Measurements from ENCODE around the gene RNF5.

The RNF5 gene

DNA sequence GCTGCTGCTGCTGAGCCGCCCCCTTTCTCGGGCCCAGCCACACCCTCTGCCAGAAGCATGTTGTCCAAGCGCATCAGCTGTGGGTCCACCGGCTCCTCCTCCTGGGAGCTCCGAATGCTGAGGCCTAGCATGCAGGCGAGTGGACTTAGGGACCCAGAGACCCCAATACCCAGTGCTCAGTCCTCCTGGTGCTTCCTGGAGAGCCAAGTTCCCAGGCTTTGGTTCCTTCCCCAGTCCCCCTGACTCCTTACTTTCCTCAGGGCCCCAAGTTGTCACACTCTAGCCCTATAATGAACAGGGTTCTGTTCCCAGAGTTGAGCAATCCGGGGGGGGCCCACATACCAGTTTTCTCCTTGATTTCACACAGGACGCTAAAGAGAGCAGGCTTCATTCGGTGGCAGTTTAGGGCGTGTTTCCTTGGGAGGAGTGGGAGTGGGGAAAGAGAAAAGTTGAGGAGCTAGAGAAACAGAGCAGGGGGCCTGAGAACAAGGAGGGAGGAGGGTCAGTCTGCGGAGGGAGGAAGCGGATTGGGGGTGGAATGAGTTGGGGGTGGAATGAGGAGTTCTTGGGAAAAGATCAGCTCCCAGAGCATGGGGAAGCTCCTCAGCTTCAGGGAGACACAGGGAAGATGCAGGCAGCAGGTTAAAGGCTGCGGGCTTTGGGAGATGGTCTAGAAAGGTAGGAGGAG, 10.3 kb downstream of the RNF5 start:
- TF ChIP-seq, protein P1, sequence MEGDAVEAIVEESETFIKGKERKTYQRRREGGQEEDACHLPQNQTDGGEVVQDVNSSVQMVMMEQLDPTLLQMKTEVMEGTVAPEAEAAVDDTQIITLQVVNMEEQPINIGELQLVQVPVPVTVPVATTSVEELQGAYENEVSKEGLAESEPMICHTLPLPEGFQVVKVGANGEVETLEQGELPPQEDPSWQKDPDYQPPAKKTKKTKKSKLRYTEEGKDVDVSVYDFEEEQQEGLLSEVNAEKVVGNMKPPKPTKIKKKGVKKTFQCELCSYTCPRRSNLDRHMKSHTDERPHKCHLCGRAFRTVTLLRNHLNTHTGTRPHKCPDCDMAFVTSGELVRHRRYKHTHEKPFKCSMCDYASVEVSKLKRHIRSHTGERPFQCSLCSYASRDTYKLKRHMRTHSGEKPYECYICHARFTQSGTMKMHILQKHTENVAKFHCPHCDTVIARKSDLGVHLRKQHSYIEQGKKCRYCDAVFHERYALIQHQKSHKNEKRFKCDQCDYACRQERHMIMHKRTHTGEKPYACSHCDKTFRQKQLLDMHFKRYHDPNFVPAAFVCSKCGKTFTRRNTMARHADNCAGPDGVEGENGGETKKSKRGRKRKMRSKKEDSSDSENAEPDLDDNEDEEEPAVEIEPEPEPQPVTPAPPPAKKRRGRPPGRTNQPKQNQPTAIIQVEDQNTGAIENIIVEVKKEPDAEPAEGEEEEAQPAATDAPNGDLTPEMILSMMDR (conservative IDR thresholded peaks at IDR 0.05; ENCODE audit: low read depth, low read length), result no peak

DNA sequence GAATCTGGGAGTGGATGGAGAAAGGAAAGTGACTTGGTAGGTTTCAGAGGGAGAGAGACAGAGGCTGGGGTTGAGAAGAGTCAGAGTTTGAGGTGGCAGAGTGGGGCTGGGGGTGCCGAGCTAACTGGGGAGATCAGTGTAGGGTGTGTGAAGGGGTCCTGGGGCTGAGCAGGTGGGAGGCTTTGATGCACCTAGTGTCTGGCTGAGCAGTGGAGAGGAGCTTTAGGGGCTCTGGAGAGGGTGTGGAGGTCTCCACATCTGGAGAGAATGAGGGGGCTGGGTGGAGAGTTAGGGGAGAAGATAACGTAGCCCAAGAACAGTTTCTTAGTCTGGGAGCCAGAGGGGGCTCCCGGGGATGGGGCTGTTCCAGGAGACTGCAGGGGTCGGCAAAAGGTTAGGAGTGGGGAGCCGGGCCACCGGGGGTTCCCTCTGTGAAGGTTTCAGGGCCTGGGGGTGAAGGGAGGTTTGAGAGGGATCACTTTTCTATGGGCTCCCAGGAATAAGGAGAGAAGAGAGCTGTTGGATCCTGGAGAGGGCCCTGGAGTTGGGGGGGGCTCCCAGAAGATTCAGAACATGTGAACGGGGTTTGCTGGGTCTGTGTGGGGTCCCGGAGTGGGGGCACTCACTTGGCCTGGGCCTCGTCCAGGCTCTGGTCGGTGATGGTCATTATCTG, 11.0 kb downstream of the RNF5 start:
- no peak for DNase-seq (ENCODE audit: low read depth)
- peak overlapping the region; percentile 68 for H3K4me3 ChIP-seq (ENCODE audit: low read length)
- TF ChIP-seq, protein P1 (conservative IDR thresholded peaks at IDR 0.05; ENCODE audit: low read depth, low read length), result no peak

More for the DNA sequence above, 10.3 kb downstream of the RNF5 start:
- H3K4me3 ChIP-seq (ENCODE audit: low read length), result peak overlapping the region; percentile 68
- no peak for DNase-seq (ENCODE audit: low read depth)

DNA sequence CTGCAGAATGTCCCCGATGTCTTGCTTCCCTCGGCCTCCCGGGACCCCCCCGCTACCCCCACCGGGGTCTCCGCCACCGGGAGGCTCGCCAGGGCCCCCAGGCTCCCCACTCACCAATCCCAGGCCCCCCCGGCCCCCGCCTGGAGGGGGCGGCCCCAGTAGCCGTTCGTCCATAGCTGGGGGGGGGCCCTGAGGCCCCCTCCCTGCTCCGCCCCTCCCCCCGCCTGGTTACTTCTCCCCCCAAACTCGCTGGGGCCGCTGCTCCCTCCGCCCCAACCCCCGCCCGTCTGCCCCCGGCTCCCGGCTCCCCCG, 11.5 kb downstream of the RNF5 start:
- DNase-seq (ENCODE audit: low read depth), result no peak
- TF ChIP-seq, protein P1 (conservative IDR thresholded peaks at IDR 0.05; ENCODE audit: low read depth, low read length), result no peak
- H3K4me3 ChIP-seq (ENCODE audit: low read length), result peak overlapping the region; percentile 68

DNA sequence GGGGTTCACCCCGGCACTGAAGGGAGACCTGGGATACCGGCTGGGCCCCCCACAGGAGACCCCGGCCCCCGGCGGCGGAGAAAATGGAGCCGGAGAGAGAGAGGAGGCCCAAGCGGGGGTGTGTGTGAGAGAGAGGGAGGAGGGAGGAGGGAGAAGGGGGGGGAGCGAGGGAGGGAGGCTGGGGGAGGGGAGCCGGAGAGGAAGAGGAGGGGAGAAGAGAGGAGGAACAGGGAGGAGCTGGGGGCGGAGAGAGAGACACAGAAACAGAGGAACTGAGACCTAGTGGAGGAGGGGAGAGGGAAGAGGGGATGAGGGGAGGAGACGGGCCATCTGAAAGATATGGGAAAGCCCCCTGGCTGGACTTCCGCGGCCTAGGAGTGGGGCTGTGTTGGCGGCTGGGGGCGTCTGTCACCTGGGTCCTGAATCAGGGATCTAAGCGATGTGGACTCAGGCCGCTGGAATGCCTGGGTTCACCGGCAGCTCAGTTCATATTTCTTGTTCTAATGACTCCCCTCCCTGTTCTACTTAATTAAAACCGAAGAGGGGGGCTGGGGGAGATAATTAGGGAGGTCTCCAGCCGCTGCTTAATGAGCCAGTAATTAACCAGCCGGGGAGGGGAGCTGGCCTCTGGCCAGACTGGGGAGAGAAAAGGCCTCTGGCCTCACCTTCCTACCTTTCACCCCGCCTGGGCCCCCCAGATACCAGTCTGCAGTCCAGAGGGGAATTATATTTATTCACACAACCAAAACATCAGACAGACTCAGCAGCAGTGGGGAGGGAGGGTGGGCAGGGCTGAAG, 12.0 kb downstream of the RNF5 start, which contains the start of gene PBX2:
Gene PBX2, minus strand, starts transcription at position 149 of the 798 bp plus-strand sequence. CDS start 287 bp downstream, outside the sequence.
- peak; percentile 59 for DNase-seq (ENCODE audit: low read depth)
- TF ChIP-seq, protein P1 (conservative IDR thresholded peaks at IDR 0.05; ENCODE audit: low read depth, low read length), result no peak
- peak within 1 kb of the TSS; percentile 68 for H3K4me3 ChIP-seq (ENCODE audit: low read length)

DNA sequence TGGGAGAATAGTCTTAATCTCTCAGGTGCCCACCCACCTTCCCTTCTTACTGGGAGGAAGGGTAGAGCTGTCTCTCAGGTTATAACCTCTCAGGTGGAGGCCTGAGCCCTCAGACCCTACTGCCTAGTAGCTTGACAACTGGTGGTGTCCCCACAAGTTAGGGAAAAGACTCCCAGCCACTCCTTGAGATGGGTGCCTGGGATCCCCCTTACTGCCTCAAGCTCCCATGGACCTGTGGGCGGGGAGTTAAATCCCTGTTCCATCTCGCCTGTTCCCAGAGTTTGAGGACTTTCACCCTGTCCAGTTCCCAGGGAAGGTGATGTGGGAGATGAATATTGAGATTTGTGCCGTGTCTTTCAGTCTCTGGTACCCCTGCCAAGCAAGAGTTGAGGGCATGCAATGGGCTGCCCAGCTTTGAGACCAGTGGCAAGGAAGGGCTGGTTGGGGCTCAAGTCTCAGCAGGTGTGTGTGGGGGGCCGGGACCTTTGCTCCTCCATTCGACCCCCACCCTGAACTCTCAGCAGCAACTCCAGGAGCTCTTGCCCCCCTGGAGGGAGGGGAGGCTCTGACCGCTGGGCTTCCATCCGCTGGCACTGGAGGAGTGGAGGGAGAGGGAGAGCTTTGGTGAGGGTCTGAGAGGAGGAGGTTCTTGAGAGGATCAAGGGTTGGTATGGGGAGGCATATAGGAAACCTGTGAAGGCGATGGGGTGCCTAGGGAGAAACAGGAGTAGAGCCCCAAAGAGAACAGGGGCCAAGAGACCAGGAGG, 12.9 kb downstream of the RNF5 start:
- DNase-seq (ENCODE audit: low read depth), result no peak
- TF ChIP-seq, protein P1 (conservative IDR thresholded peaks at IDR 0.05; ENCODE audit: low read depth, low read length), result no peak
- peak overlapping the region; percentile 68 for H3K4me3 ChIP-seq (ENCODE audit: low read length)

DNA sequence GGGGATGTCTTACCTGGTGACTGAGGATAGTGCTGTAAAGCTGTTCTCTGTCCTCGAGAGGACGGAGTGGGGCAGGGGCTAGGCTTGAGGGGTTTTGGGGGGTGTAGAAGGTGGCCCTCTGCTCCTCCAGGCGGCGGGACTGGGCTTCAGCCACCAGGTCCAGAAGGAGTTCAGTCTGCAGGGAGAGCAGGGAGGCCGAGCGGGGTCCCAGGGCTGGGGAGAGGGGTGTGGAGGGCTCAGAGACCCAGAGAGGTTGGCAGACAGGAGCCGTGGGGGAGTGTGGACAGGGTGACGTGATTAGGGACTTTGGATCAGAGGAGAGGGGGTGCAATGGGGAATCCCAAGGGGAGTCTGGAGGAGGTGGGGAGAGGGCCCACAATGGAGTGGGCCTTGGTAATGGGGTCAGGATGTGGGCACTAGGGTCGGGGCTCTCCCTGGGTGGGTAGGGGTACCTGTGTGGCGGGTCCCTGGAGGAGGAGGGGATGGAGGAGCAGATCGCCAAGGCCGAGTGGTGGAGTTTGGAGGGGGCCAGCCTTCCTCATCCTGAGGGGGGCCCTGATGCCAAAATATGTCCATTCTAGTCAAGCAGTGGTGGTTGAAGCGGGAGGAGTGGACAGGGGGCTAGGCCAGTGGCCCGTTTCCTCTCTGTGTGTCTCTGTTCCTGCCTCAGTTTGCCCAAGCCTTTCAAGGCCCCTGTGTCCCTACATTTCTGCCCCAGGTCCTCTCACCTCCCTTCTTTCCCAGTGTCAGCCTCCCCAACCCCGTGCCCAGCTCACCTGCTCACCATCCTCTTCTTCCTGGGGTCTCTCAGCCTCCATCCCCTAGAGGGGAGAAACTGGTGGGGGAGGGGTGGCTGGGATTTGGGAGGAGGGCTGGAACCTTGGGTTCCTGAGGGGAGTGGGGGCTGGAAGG, 13.7 kb downstream of the RNF5 start:
- TF ChIP-seq, protein P1 (conservative IDR thresholded peaks at IDR 0.05; ENCODE audit: low read depth, low read length), result no peak
- no peak overlapping the region for H3K4me3 ChIP-seq (ENCODE audit: low read length)
- DNase-seq (ENCODE audit: low read depth), result no peak

All from retinal pigment epithelial cell (primary cell).